Measurements from ENCODE around the gene DEPDC1. TPM values are rescaled to one million over a fixed set of nuclear protein-coding genes. Genes with fewer than 3 reads are reported as not detected.
"Not testable (repeated sequence)": the region's sequence is repeated elsewhere in the genome, so short reads cannot be mapped to it uniquely, and the experiment has no call there.

DEPDC1 gene
- total RNA-seq, 1 experiment from 2014 or later = 66.5 TPM

DNA sequence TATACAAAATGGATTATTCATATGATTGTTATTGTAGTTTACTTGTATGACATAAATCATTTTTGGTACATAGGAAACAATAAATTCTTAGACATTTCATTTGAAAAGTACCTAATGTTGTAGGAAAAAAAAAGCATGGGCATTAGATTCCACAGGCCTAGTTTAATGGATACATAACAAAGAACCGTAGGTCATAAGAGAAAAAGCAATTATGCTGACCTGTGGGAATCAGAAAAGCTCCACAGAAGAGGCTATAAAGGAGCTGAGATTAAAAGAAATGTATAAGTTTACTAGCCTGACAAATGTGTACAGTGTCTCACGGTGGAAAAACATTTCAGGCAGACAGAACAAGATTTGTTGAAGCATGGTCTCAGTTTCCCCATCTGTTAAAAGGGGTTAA, 3.7 kb downstream of the DEPDC1 start:
- peaks cover 5% of the 10 kb centered on the region; the same call in 1 of the 2 replicates for H3K36me3 ChIP-seq (replicated peaks; ENCODE audit: control insufficient read depth, insufficient read depth, low read length)
- H3K4me3 ChIP-seq (ENCODE audit: insufficient read depth, low read depth, low read length) = no peak overlapping the region
- DNase-seq = no peak
- H3K27me3 ChIP-seq (ENCODE audit: control insufficient read depth, insufficient read depth, low read length) = no peaks in the 10 kb centered on the region

DNA sequence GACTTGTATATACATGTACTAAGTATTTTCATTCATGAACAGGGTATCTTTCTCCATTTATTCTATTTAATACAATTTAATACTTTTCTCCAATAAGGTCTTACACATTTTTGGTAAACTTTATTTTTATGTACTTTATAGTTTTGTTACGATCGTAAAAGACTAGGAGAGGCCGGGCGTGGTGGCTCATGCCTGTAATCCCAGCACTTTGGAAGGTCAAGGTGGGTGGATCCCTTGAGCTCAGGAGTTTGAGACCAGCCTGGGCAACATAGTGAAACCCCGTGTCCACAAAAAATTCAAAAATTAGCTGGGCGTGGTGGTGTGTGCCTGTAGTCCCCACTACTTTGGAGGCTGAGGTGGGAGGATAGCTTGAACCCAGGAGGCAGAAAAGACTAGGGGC, 4.6 kb downstream of the DEPDC1 start:
- not testable (repeated sequence) for H3K4me3 ChIP-seq (ENCODE audit: insufficient read depth, low read depth, low read length); H3K36me3 ChIP-seq (replicated peaks; ENCODE audit: control insufficient read depth, insufficient read depth, low read length); DNase-seq; H3K27me3 ChIP-seq (ENCODE audit: control insufficient read depth, insufficient read depth, low read length)

DNA sequence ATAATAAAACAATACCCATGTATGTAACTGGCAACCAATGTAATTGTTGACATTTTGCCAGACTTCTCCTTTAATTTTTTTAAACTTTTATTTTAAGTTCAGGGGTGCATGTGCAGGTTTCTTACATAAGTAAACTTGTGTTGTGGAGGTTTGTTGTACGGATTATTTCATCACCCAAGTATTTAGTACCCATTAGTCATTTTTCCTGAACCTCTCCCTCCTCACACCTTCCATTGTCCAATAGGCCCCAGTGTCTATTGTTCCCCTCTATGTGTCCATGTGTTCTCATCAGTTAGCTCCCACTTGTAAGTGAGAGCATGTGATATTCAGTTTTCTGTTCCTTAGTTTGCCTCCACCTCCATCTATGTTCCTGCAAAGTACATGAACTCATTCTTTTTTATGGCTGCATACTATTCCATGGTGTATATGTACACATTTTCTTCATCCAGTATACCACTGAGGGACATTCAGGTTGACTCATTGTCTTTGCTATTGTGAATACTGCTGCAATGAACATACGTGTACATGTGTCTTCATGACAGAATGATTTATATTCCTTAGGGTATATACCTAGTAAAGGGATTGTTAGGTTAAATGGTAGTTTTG, 6.7 kb downstream of the DEPDC1 start:
- DNase-seq = no peak
- Histone ChIP-seq H3K4me3 (ENCODE audit: insufficient read depth, low read depth, low read length) (no peak overlapping the region), H3K36me3 (replicated peaks; ENCODE audit: control insufficient read depth, insufficient read depth, low read length) (peaks cover 10% of the 10 kb centered on the region), H3K27me3 (ENCODE audit: control insufficient read depth, insufficient read depth, low read length) (no peaks in the 10 kb centered on the region)

DNA sequence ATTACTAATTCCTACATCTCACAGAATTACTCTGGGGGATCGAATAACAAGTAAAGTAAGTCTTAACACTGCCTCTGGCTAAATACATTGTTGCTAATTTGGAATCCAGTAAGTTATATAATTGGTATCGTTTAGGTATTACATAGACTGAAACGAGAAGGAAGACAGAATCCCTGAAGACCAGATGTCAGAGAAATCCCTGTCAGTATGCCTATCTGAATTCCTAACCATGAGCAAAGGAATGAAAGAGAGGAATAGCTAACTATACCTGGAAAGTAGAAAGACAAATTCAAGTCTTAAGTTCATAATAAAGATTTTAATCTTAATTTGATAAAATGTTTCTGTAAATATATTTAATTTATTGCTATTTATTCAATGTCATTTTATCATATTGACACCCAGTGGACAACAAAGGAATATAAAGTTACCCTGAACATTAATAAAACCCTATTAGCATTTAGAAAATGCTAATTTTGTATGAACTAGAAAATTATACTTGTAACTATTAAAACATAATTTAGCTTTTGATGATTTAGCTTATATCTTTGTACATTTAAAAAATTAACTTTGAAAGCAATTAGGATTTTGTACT, 11.4 kb downstream of the DEPDC1 start:
- no peak for DNase-seq
- H3K27me3 ChIP-seq (ENCODE audit: control insufficient read depth, insufficient read depth, low read length) = no peaks in the 10 kb centered on the region
- peaks cover 21% of the 10 kb centered on the region for H3K36me3 ChIP-seq (replicated peaks; ENCODE audit: control insufficient read depth, insufficient read depth, low read length)
- no peak overlapping the region for H3K4me3 ChIP-seq (ENCODE audit: insufficient read depth, low read depth, low read length)

DNA sequence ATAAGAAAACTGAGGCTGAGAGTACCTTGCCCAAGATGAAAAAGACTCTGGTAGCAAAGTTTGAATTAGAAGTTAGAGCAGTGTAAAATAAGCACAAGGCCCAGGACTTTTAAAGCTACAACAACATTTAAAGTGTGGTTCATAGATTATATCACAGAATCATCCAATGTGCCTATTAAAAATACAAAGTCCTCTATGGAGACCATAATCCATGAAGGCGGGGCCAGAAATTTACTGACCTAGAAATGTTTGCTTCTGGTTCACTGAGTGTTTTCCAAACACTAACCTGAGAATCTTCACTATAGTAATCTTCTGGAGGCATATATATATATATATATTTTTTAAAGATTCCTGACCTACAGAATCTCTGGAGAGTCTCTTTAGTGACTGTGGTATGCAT, 12.3 kb downstream of the DEPDC1 start:
- Histone ChIP-seq H3K27me3 (ENCODE audit: control insufficient read depth, insufficient read depth, low read length) (no peaks in the 10 kb centered on the region), H3K4me3 (ENCODE audit: insufficient read depth, low read depth, low read length) (no peak overlapping the region), H3K36me3 (replicated peaks; ENCODE audit: control insufficient read depth, insufficient read depth, low read length) (peaks cover 20% of the 10 kb centered on the region)
- no peak for DNase-seq

DNA sequence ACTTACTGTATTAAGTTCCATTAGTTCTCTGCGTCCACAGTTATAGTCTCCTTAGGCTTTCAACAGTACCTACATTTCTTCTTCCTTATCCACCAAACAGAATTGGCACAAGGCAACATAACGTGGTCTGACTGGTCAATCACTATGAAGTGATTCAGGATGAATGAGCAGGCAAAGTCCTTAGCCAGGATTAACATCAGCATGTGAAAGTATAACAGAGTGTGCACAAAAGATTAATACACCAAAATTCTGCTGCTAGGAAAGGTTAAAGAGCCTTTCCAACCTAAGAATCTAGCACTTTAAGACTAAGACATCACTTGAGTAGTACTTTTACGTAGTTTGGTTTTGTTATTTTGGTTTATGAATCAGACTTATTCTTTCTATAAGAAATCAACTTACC, 15.8 kb downstream of the DEPDC1 start:
- H3K27me3 ChIP-seq (ENCODE audit: control insufficient read depth, insufficient read depth, low read length) = no peaks in the 10 kb centered on the region
- H3K36me3 ChIP-seq (replicated peaks; ENCODE audit: control insufficient read depth, insufficient read depth, low read length) = peaks cover 27% of the 10 kb centered on the region
- H3K4me3 ChIP-seq (ENCODE audit: insufficient read depth, low read depth, low read length) = no peak overlapping the region
- no peak for DNase-seq

DNA sequence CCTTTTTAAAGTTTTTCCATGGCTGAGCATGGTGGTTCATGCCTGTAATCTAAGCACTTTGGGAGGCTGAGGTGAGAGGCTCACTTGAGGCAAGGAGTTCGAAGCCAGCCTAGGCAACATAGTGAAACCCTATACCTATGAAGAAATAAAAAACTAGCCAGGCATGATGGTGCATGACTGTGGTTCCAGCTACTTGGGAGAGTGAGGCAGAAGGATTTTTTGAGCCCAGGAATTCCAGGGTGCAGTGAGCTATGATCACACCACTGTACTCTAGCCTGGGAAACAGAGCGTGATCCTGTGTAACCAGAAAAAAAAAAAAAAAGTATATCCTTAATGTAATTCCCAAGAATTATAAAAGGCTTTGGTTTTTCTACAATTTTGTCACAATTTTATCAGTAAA, 17.4 kb downstream of the DEPDC1 start:
- Histone ChIP-seq H3K36me3 (replicated peaks; ENCODE audit: control insufficient read depth, insufficient read depth, low read length) (peaks cover 24% of the 10 kb centered on the region), H3K4me3 (ENCODE audit: insufficient read depth, low read depth, low read length) (no peak overlapping the region), H3K27me3 (ENCODE audit: control insufficient read depth, insufficient read depth, low read length) (no peaks in the 10 kb centered on the region)
- DNase-seq = no peak

DNA sequence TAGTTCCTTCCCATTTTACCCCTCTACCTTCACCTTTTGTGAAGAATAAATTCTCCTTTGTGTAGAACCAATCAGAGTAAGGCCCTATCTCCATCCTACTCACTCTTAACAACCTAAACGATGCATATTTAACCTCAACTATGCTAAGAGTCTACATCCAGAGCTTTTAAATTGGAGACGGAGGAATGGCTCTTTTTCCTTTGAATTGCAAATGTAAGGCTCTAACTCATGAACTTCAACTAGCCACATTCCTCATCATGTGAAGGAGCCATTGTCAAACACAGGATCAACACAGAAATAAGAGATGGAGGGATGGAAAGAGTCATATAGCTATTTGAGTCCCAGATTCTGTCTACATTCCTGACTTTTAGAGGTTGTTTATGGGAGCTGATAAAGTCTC, 18.2 kb downstream of the DEPDC1 start:
- DNase-seq = no peak
- Histone ChIP-seq H3K27me3 (ENCODE audit: control insufficient read depth, insufficient read depth, low read length) (no peaks in the 10 kb centered on the region), H3K36me3 (replicated peaks; ENCODE audit: control insufficient read depth, insufficient read depth, low read length) (peaks cover 23% of the 10 kb centered on the region), H3K4me3 (ENCODE audit: insufficient read depth, low read depth, low read length) (no peak overlapping the region)

DNA sequence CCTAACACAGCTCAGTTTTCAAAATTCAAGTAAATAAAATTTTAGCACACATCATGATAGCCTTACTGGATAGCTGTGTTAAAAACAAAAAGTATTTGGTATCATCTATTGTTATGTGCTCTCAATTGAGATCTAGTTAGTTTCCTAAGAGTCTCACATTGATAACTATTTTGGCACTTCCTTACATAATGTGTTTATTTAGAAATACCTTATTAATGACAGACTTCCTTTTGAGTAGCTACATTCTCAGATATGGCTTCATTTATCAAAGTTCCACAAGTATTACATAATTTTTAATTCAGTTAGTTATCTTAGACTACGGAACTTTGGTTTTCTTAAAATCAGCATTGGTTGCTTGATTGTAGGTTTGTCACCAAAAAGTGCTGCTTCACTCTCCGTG, 20.3 kb downstream of the DEPDC1 start:
- DNase-seq; H3K4me3 ChIP-seq (ENCODE audit: insufficient read depth, low read depth, low read length); H3K27me3 ChIP-seq (ENCODE audit: control insufficient read depth, insufficient read depth, low read length): not testable (repeated sequence)
- peaks cover 16% of the 10 kb centered on the region for H3K36me3 ChIP-seq (replicated peaks; ENCODE audit: control insufficient read depth, insufficient read depth, low read length)

DNA sequence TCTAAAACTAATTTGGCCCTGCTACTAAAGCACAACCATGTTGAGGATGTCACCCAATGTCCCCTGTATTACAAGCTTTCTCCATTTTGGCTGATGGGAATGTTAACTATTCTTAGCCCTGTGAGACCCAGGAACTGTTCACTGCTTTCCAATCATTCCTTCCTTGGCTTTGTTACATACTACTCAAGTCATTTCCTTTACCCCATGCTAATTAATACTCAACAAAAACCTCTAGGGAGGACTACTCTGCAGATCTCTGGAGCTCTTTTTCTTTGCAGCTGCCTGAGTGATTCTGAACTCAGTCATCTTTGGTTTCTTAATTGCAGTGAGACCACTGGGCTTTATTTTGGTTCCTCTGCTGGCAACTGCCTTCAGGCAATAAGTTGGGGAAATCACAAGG, 23.8 kb downstream of the DEPDC1 start:
- peaks cover 2% of the 10 kb centered on the region for H3K36me3 ChIP-seq (replicated peaks; ENCODE audit: control insufficient read depth, insufficient read depth, low read length)
- no peak for DNase-seq
- H3K27me3 ChIP-seq (ENCODE audit: control insufficient read depth, insufficient read depth, low read length) = no peaks in the 10 kb centered on the region
- H3K4me3 ChIP-seq (ENCODE audit: insufficient read depth, low read depth, low read length) = no peak overlapping the region

DNA sequence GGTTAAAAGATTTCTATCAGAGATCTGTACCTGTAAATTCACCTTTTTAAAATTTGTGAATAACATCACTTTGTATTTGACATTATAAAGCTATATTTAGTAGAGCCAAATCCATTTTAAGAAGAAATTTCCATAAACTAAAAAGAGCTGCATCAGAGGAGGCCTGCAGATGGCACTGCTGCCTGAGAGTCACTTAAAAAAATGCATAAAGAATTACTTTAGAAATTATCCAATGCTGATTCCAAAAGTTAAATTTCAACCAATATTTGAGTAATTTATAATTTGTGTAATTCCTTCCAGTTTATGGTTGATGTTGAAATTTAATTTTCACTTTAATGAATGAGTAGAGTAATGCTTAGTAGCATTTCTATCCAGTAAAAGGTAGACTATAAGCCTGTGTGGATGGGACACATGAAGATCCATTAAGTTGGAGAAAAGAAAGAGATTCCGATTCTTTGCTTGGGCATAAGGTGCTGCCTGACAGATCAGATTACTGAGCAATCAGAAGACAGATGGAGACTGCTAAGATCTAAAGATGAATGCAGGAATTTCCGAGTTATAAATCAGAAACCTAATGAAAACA, 26.4 kb downstream of the DEPDC1 start:
- no peaks in the 10 kb centered on the region for H3K36me3 ChIP-seq (replicated peaks; ENCODE audit: control insufficient read depth, insufficient read depth, low read length)
- no peak overlapping the region for H3K4me3 ChIP-seq (ENCODE audit: insufficient read depth, low read depth, low read length)
- DNase-seq = no peak
- no peaks in the 10 kb centered on the region for H3K27me3 ChIP-seq (ENCODE audit: control insufficient read depth, insufficient read depth, low read length)

DNA sequence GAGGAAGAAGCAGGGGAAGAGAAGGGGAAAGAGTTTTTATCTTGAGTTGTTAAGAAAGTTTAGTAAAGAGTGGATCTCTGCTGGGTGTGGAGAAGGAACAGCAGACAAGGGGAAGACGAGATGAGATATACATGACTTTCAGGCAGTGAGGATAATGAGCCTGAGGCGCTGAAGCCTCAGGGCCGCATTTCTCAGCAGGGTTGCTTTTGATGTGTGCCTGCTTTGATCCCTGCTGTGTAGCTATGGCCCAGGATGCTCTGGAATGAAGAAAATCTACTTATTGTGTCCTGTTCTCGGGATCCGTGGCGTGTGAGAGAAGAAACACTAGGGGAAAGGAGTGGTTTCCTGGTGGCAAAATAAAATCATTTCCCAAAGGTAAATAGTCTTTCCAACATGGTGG, 32.0 kb downstream of the DEPDC1 start:
- DNase-seq = no peak
- H3K36me3 ChIP-seq (replicated peaks; ENCODE audit: control insufficient read depth, insufficient read depth, low read length) = no peaks in the 10 kb centered on the region
- H3K4me3 ChIP-seq (ENCODE audit: insufficient read depth, low read depth, low read length) = no peak overlapping the region
- no peaks in the 10 kb centered on the region for H3K27me3 ChIP-seq (ENCODE audit: control insufficient read depth, insufficient read depth, low read length)

DNA sequence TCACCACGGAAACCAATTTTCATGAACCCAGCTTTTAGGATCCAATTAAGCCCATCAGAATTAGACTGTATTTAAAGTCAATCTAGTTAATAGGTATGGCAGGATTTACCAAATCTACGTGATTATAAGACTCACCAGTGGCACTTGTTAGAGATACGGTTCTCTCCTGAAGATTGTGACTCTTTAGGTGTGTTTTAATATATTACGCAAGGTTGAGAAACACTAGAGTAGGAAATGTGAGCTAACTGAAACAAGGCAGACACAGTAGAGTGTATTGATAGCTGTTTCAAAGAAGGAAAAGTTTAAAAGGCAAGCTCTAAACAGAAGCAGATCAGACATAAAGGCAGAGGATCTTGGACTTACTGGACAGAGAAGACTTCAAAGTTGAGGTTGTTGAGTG, 35.9 kb downstream of the DEPDC1 start:
- Histone ChIP-seq H3K27me3 (ENCODE audit: control insufficient read depth, insufficient read depth, low read length) (no peaks in the 10 kb centered on the region), H3K36me3 (replicated peaks; ENCODE audit: control insufficient read depth, insufficient read depth, low read length) (no peaks in the 10 kb centered on the region), H3K4me3 (ENCODE audit: insufficient read depth, low read depth, low read length) (no peak overlapping the region)
- no peak for DNase-seq

DNA sequence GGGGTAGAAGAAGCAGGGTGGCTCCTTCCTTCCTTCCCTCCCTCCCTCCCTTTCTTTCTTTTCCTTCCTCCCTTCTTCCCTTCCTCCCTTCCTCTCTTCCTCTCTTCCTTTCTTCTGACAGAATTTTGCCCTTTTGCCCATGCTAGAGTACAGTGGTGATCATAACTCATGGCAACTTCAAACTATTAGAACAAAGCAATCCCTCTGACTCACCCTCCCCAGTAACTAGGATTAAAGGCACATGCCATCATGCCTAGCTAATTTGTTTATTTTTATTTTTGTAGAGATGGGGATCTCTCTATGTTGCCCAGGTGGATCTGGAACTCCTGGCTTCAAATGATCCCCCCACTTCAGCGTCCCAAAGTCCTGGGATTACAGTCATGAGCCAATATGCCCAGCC, 37.1 kb downstream of the DEPDC1 start:
- Histone ChIP-seq H3K4me3 (ENCODE audit: insufficient read depth, low read depth, low read length) (no peak overlapping the region), H3K27me3 (ENCODE audit: control insufficient read depth, insufficient read depth, low read length) (no peaks in the 10 kb centered on the region), H3K36me3 (replicated peaks; ENCODE audit: control insufficient read depth, insufficient read depth, low read length) (no peaks in the 10 kb centered on the region)
- no peak for DNase-seq

DNA sequence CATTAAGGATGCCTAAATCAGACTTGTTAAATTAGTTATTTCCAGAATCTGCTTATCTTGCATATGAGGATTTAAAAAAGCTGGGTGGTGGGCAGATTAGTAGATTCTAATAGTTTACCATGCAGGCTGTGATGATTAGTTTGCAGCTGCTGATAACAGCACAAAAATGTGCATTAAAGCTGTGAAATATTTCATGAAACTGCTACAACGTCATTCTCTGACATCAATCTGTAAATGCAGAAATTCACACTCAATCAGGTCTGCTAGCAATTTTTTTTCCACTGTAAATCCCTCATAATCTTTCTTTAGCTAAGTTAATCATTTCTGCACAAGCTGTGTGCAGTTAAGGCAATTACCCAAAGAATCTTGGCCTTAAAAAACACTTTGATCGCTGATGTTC, 37.8 kb downstream of the DEPDC1 start:
- no peak overlapping the region for H3K4me3 ChIP-seq (ENCODE audit: insufficient read depth, low read depth, low read length)
- no peaks in the 10 kb centered on the region for H3K27me3 ChIP-seq (ENCODE audit: control insufficient read depth, insufficient read depth, low read length)
- H3K36me3 ChIP-seq (replicated peaks; ENCODE audit: control insufficient read depth, insufficient read depth, low read length) = no peaks in the 10 kb centered on the region
- no peak for DNase-seq

Data from H7 (cell line).